SU-DHL-6 (cell line): ENCODE measurements around the gene TNPO2.

ENCODE experiments used
- CTCF ChIP-seq: fragments of 200-600 bp; sonication (generic); IDR thresholded peaks from one replicate; pipeline ENCODE4 v1.5.1; 2017; ENCODE audit warnings: antibody characterized with exemption, mild to moderate bottlenecking, low read length, moderate library complexity; ENCODE audit not compliant: insufficient read depth, poor library complexity, severe bottlenecking
- EZH2phosphoT487 ChIP-seq: fragments of 200-600 bp; sonication (generic), shearing (Covaris generic); conservative IDR thresholded peaks from 2 replicates; pipeline ENCODE4 v1.6.1; 2018; ENCODE audit warnings: mild to moderate bottlenecking, antibody characterized with exemption, low read length, moderate library complexity, mixed read lengths

- TF ChIP-seq CTCF (no peak), EZH2phosphoT487 (no peak)
Measured at GRCh38 chr19:12711187-12711586, 12.5 kb downstream of the TNPO2 start.
